NCI-H226 (cell line): Measurements from ENCODE around the gene CXCL12.

Source experiments
- DNase-seq: peaks from one replicate; pipeline ENCODE4 v3.0.0-alpha.2; 2015

Gene CXCL12

GRCh38 chr10:44383749-44384600 is 922 bp downstream of the CXCL12 start:
- no peak for DNase-seq

- DNase-seq = no peak
These were observed 1.7 kb downstream of the CXCL12 start for GRCh38 chr10:44382981-44383748.

GRCh38 chr10:44382131-44382858 is 2.6 kb downstream of the CXCL12 start:
- no peak for DNase-seq

- DNase-seq = no peak
These were observed 3.9 kb downstream of the CXCL12 start for GRCh38 chr10:44380829-44381600.

- no peak for DNase-seq
These were observed 5.0 kb downstream of the CXCL12 start for GRCh38 chr10:44379907-44380306.

- DNase-seq = no peak
These were observed 6.3 kb downstream of the CXCL12 start for GRCh38 chr10:44378626-44379025.

- DNase-seq = no peak
These were observed 7.1 kb downstream of the CXCL12 start for GRCh38 chr10:44377651-44378310.

- DNase-seq = no peak
These were observed 8.3 kb downstream of the CXCL12 start for GRCh38 chr10:44376472-44377099.

- DNase-seq = no peak
These were observed 10.7 kb downstream of the CXCL12 start for GRCh38 chr10:44374155-44374554.

- DNase-seq = no peak
These were observed 11.4 kb downstream of the CXCL12 start for GRCh38 chr10:44373341-44373995.

- no peak for DNase-seq
These were observed 12.7 kb downstream of the CXCL12 start for GRCh38 chr10:44372181-44372580.

- DNase-seq = no peak
These were observed 14.1 kb downstream of the CXCL12 start for GRCh38 chr10:44370731-44371248.

GRCh38 chr10:44369854-44370253 is 15.0 kb downstream of the CXCL12 start:
- DNase-seq = no peak

GRCh38 chr10:44369296-44369695 is 15.6 kb downstream of the CXCL12 start:
- no peak for DNase-seq

GRCh38 chr10:44368637-44369036 is 16.3 kb downstream of the CXCL12 start:
- DNase-seq = no peak

- DNase-seq = no peak
These were observed 17.8 kb downstream of the CXCL12 start for GRCh38 chr10:44366941-44367630.

- DNase-seq = no peak
These were observed 20.3 kb downstream of the CXCL12 start for GRCh38 chr10:44364566-44364965.

GRCh38 chr10:44363716-44364115 is 21.2 kb downstream of the CXCL12 start:
- DNase-seq = no peak

GRCh38 chr10:44362866-44363711 is 21.8 kb downstream of the CXCL12 start:
- no peak for DNase-seq
